HAP-1 (cell line): ENCODE measurements around the gene CELSR1.

ENCODE experiments used
- DNase-seq, 2 experiments: peaks; one replicate each; pipeline ENCODE4 v3.0.0-alpha.2; 2016 to 2020; ENCODE audit warnings: low spot score in 2 of 2
- H3K27me3 ChIP-seq: fragments of 250-450 bp; sonication (Bioruptor Pico); 2 replicates; pipeline ENCODE4 v1.5.1; 2020; ENCODE audit warnings: low read depth, mild to moderate bottlenecking, moderate library complexity
- H3K36me3 ChIP-seq: fragments of 250-450 bp; sonication (Bioruptor Pico); replicated peaks from 2 replicates; pipeline ENCODE4 v1.5.1; 2020; ENCODE audit warnings: mild to moderate bottlenecking
- H3K4me1 ChIP-seq: fragments of 250-450 bp; sonication (Bioruptor Pico); 2 replicates; pipeline ENCODE4 v1.5.1; 2020; ENCODE audit warnings: mild to moderate bottlenecking
- H3K4me3 ChIP-seq: fragments of 250-450 bp; sonication (Bioruptor Pico); 2 replicates; pipeline ENCODE4 v1.5.1; 2020; ENCODE audit warnings: mild to moderate bottlenecking, moderate library complexity
- H3K9me3 ChIP-seq: fragments of 250-450 bp; sonication (Bioruptor Pico); 2 replicates; pipeline ENCODE4 v1.5.1; 2020; ENCODE audit warnings: mild to moderate bottlenecking, moderate library complexity
- in situ Hi-C: fragments of 300-500 bp; cut with MboI; formaldehyde crosslinking; loops from 3 replicates; pipeline ENCODE4 v1.14.3; 2020; ENCODE audit warnings: low sequenced_read_pairs, inconsistent platforms, mixed read lengths

Gene CELSR1

GRCh38 chr22:46354176-46354992 lies 183.0 kb downstream of the CELSR1 start:
- Histone ChIP-seq H3K27me3 (no peaks in the 10 kb centered on the region), H3K9me3 (no peaks in the 10 kb centered on the region), H3K4me1 (no peaks in the 10 kb centered on the region), H3K4me3 (no peak overlapping the region), H3K36me3 (peaks cover 75% of the 10 kb centered on the region)
- in situ Hi-C loops: no loop called here
- no peak for DNase-seq

- H3K36me3 ChIP-seq: peaks cover 82% of the 10 kb centered on the region
- no peaks in the 10 kb centered on the region for H3K9me3 ChIP-seq
Observed at GRCh38 chr22:46353483-46354105, 183.8 kb downstream of the CELSR1 start.

GRCh38 chr22:46352691-46353386 lies 184.6 kb downstream of the CELSR1 start:
- H3K27me3 ChIP-seq: no peaks in the 10 kb centered on the region
- DNase-seq: no peak
- no peaks in the 10 kb centered on the region for H3K9me3 ChIP-seq
- in situ Hi-C loops: no loop called here
- H3K4me3 ChIP-seq: no peak overlapping the region
- peaks cover 89% of the 10 kb centered on the region for H3K36me3 ChIP-seq
- H3K4me1 ChIP-seq: no peaks in the 10 kb centered on the region

More at GRCh38 chr22:46353483-46354105, 183.8 kb downstream of the CELSR1 start:
- no peak overlapping the region for H3K4me3 ChIP-seq
- H3K27me3 ChIP-seq: no peaks in the 10 kb centered on the region
- no peaks in the 10 kb centered on the region for H3K4me1 ChIP-seq
- in situ Hi-C loops: no loop called here
- no peak for DNase-seq

DNA sequence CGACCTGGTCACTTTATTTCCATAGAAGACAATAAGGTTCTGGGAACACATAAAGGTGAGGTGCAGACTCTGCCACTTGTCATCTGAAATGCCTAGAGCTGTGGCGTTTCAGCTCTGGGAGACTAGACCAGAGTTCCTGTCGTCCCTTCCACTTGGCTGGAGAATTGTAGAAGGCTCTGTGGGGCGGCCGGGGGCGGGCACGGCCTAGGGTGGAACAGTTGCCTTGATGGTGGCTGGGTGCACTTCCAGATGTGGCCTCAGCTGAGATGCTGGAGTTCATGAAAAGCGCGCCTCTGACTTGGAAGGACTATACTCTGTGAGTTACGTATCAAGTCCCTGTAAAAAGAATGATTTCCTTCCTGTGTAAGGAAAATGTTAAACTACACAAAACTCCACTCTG lies 185.1 kb downstream of the CELSR1 start:
- H3K4me1 ChIP-seq: no peaks in the 10 kb centered on the region
- no peak overlapping the region for H3K4me3 ChIP-seq
- H3K27me3 ChIP-seq: no peaks in the 10 kb centered on the region
- H3K36me3 ChIP-seq: peaks cover 92% of the 10 kb centered on the region
- in situ Hi-C loops: no loop called here
- no peaks in the 10 kb centered on the region for H3K9me3 ChIP-seq
- DNase-seq: no peak

GRCh38 chr22:46351767-46352166 lies 185.7 kb downstream of the CELSR1 start:
- no peak for DNase-seq
- Histone ChIP-seq H3K36me3 (peaks cover 92% of the 10 kb centered on the region), H3K4me3 (no peak overlapping the region), H3K4me1 (no peaks in the 10 kb centered on the region), H3K9me3 (no peaks in the 10 kb centered on the region), H3K27me3 (no peaks in the 10 kb centered on the region)
- in situ Hi-C loops: no loop called here

- no peaks in the 10 kb centered on the region for H3K9me3 ChIP-seq
- DNase-seq: no peak
- H3K4me3 ChIP-seq: no peak overlapping the region
- in situ Hi-C loops: no loop called here
- peaks cover 92% of the 10 kb centered on the region for H3K36me3 ChIP-seq
- no peaks in the 10 kb centered on the region for H3K4me1 ChIP-seq
- no peaks in the 10 kb centered on the region for H3K27me3 ChIP-seq
Observed at GRCh38 chr22:46351131-46351735, 186.2 kb downstream of the CELSR1 start.

DNA sequence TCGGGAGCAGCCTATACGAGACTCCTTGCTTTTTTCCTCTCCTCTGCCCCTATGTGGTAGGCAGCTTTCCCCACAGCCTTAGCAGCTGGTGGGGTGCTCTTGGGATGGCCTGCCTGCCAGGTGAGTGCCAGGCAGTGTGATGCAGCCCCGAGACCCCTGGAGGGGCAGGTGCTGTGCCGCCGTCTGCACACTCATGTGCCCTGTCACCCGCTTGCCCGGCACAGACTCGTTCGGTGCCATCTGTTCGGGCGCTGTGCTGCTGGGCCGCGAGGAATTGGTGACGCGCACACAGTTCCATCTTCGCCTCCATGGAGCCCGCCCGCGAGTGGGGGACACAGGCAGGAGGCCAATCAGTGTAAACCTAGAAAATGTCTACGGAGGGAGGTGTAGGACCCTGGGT lies 186.8 kb downstream of the CELSR1 start:
- Histone ChIP-seq H3K4me1 (no peaks in the 10 kb centered on the region), H3K36me3 (peaks cover 91% of the 10 kb centered on the region), H3K9me3 (no peaks in the 10 kb centered on the region), H3K4me3 (no peak overlapping the region), H3K27me3 (no peaks in the 10 kb centered on the region)
- DNase-seq: no peak
- in situ Hi-C loops: no loop called here

GRCh38 chr22:46350121-46350520 lies 187.3 kb downstream of the CELSR1 start:
- in situ Hi-C loops: no loop called here

DNA sequence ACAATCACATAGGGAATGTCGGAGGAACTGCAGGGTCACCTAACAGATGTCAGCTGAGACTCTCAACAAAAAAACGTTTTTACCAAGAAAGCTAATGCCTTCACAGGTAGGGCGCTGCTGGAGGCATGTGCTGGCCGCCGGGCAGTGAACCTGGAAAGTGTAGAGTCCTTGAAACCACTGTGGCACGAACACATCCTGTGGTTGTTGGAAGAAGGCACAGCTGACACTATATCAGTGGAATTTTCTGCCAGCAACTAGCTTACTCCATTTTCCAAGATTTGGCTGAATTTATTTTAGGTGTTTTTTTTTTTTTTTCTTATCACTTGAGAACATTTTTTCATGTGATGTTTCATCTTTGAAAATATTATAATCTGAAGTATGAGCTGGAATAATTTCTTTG lies 187.7 kb downstream of the CELSR1 start:
- in situ Hi-C loops: no loop called here
- H3K36me3 ChIP-seq: peaks cover 89% of the 10 kb centered on the region
- H3K9me3 ChIP-seq: no peaks in the 10 kb centered on the region
- no peak overlapping the region for H3K4me3 ChIP-seq
- no peaks in the 10 kb centered on the region for H3K4me1 ChIP-seq
- DNase-seq: no peak
- H3K27me3 ChIP-seq: no peaks in the 10 kb centered on the region

More at GRCh38 chr22:46350121-46350520, 187.3 kb downstream of the CELSR1 start:
- H3K4me1 ChIP-seq: no peaks in the 10 kb centered on the region
- no peak for DNase-seq
- peaks cover 89% of the 10 kb centered on the region for H3K36me3 ChIP-seq
- H3K4me3 ChIP-seq: no peak overlapping the region
- H3K9me3 ChIP-seq: no peaks in the 10 kb centered on the region
- no peaks in the 10 kb centered on the region for H3K27me3 ChIP-seq

- Histone ChIP-seq H3K9me3 (no peaks in the 10 kb centered on the region), H3K4me3 (no peak overlapping the region), H3K4me1 (no peaks in the 10 kb centered on the region), H3K27me3 (no peaks in the 10 kb centered on the region), H3K36me3 (peaks cover 89% of the 10 kb centered on the region)
- in situ Hi-C loops: no loop called here
- DNase-seq: no peak
Observed at GRCh38 chr22:46349238-46349637, 188.2 kb downstream of the CELSR1 start.

DNA sequence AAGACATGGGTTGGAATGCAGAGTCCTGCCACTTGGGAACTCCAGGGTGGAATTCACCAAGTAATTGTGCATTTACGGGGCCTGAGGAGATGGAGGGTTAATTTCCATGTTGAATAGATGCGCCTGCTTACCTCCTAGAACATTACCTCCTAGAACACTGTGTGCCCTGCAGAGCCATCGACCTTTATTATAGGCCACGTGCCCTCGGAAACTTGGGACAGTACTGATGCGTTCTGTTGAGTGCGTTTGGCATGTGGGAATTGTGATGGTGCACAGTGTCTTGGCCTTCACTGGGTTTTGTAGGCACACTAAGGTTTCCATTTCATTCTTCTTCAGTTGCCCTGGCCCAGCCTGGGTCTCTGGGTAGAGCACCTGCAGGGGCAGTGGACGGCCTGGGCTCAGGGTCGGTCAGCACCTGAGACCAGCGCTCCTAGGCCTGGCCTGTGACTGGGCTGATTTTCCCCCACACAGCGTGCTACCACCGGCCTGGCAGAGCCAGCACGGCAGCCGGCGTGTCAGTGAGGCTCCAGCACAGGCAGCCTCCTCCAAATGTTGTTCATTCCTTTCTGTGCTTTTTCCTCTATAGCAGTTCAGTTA lies 189.2 kb downstream of the CELSR1 start:
- no peaks in the 10 kb centered on the region for H3K9me3 ChIP-seq
- H3K36me3 ChIP-seq: peaks cover 90% of the 10 kb centered on the region
- DNase-seq: no peak
- in situ Hi-C loops: no loop called here
- H3K27me3 ChIP-seq: no peaks in the 10 kb centered on the region
- H3K4me1 ChIP-seq: no peaks in the 10 kb centered on the region
- no peak overlapping the region for H3K4me3 ChIP-seq

GRCh38 chr22:46347646-46348045 lies 189.8 kb downstream of the CELSR1 start:
- in situ Hi-C loops: no loop called here
- Histone ChIP-seq H3K27me3 (no peaks in the 10 kb centered on the region), H3K4me3 (no peak overlapping the region), H3K4me1 (no peaks in the 10 kb centered on the region), H3K36me3 (peaks cover 87% of the 10 kb centered on the region), H3K9me3 (no peaks in the 10 kb centered on the region)
- no peak for DNase-seq

DNA sequence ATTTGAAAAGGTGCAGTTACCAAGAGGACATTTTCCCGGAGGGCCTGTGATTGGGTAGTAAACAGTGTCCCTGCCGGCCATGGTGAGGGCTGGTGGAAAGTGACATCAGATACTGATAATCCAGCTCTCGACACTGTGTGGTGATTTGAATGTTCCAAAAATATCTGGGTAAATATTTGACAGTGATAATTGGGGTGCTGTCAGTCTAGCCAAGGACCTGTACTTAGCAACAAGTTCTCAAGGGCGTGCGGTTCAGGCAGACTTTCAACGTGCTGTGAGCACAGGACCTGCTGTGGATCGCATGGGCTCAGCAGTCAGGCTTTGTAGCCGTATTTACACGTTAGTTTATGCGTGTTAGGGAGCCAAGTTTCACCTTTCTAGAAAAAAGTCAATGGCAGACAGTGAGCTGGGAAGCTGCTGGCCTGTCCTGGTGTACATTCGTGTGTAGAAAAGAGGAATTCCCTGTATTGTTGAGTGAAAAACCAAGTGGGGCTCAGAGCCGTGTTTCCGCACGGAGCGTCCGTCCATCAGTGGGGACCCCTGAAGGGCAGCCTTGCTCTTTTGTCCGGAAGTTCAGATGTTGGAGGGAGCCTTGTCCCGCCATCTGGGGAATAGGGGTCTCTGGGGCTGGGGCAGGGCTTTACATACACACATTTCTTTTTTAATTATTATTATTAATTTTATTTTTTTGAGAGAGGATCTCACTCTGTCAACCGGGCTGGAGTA lies 190.6 kb downstream of the CELSR1 start:
- Histone ChIP-seq H3K27me3 (no peaks in the 10 kb centered on the region), H3K4me1 (no peaks in the 10 kb centered on the region), H3K9me3 (no peaks in the 10 kb centered on the region), H3K36me3 (peaks cover 87% of the 10 kb centered on the region), H3K4me3 (no peak overlapping the region)
- DNase-seq: no peak
- in situ Hi-C loops: no loop called here
